ENCODE data around the gene TSPAN17.

The TSPAN17 gene

DNA sequence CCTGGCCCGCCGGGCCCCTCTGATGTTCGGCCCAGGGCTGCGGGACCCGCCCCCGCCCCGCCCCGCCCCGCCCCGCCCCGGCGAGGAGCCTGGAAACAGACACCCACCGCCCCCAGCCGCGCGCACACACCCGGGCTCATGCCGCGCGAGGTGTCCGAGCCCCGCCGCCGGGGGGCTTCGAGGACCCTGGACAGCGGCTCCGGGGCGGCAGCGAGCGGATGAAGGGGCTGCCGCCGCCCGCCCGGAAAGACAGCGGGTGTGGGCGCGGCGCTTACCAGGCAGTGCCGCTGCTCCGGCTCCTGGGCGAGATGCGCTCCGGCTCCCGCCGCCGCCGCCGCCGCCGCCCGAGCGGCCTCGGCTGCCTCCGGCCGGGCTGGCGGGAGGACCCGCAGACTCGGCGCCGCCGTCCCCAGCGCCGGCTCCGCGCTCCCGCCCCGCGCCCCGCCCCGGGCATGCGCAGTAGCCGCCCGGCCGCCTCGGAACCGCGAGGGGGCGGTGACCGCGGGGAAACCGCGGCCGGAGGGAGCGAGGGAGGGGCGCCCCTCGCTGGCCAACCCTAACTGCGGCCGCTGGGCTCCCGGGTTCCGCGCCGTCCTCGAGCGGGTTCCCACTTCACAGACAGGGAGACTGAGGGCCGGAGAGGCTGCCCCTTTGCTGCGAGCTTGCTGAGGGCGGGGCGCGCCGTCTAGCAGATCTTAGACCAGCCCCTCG is 37.4 kb upstream of the TSPAN17 start, which contains the start of gene GPRIN1:
TSS of gene GPRIN1 (minus strand) at position 433 of the 711 bp plus-strand sequence. CDS start 10,322 bp downstream, outside the sequence.
- peak within 1 kb of the TSS; percentile 49; the same call in 1 of the 2 replicates for H2AFZ ChIP-seq (ENCODE audit: low read depth)
- H3K36me3 ChIP-seq (ENCODE audit: insufficient read depth): no peaks in the 10 kb centered on the region
- H3K27me3 ChIP-seq (ENCODE audit: insufficient read depth, low read depth): no peaks in the 10 kb centered on the region; the same call in 1 of the 2 replicates
- no peak within 1 kb of the TSS for H3K27ac ChIP-seq
- TF ChIP-seq, protein P1, sequence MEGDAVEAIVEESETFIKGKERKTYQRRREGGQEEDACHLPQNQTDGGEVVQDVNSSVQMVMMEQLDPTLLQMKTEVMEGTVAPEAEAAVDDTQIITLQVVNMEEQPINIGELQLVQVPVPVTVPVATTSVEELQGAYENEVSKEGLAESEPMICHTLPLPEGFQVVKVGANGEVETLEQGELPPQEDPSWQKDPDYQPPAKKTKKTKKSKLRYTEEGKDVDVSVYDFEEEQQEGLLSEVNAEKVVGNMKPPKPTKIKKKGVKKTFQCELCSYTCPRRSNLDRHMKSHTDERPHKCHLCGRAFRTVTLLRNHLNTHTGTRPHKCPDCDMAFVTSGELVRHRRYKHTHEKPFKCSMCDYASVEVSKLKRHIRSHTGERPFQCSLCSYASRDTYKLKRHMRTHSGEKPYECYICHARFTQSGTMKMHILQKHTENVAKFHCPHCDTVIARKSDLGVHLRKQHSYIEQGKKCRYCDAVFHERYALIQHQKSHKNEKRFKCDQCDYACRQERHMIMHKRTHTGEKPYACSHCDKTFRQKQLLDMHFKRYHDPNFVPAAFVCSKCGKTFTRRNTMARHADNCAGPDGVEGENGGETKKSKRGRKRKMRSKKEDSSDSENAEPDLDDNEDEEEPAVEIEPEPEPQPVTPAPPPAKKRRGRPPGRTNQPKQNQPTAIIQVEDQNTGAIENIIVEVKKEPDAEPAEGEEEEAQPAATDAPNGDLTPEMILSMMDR (conservative IDR thresholded peaks at IDR 0.05; ENCODE audit: low read depth, low read length): no peak
- no peak within 1 kb of the TSS for H3K4me3 ChIP-seq (IDR thresholded peaks at IDR 0.05; ENCODE audit: insufficient read depth, low read depth, low read length)
- H3K9ac ChIP-seq: peak within 1 kb of the TSS; percentile 35; the same call in 1 of the 2 replicates
- peaks cover 9% of the 10 kb centered on the region; the same call in 1 of the 2 replicates for H3K79me2 ChIP-seq (ENCODE audit: insufficient read depth, low read depth)
- H3K4me1 ChIP-seq (ENCODE audit: low read depth, poor library complexity, severe bottlenecking): peaks cover 39% of the 10 kb centered on the region
- no peaks in the 10 kb centered on the region for H4K20me1 ChIP-seq (ENCODE audit: insufficient read depth)
- peak within 1 kb of the TSS; percentile 71 for H3K4me2 ChIP-seq

DNA sequence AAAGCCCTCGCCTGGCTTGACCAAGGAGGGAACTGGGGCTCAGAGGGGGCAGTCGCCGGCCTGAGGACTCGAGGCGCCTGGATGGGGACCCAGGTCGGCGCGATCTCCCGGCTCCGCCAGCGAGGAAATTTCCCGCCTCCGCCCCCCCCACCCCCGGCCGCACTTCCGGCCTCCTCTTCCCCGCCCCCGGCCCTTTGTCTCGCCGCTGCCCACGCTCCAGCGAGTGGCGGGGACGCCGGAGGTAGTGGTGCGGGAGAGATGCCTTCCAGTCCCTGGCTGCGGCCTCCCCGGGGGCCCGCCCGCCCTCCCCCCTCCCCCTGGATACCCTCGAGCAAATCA is 36.9 kb upstream of the TSPAN17 start:
- Histone ChIP-seq H3K4me3 (IDR thresholded peaks at IDR 0.05; ENCODE audit: insufficient read depth, low read depth, low read length) (no peak overlapping the region), H3K4me2 (0 out of 2 replicates have a peak overlapping the region, but pooled peaks have one; percentile 17)

DNA sequence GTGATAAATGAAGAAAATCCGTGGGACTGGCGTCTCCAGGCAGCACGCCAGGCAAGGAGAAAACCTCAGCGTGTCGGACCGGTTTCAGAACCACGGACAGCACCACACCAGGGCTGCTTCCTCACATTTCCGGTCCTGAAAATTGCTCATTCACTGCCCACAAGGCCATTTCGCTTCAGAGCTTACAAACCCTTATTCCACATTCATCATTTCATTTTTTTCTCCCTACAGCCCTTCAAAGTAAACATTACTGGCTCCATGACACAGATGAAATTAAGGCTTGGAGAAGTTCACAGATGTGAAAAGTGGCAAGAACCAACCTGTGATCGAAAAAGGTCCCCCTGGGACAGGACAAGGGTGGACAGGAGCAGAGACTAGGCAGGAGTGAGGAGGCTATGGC is 35.8 kb upstream of the TSPAN17 start:
- H3K79me2 ChIP-seq (ENCODE audit: insufficient read depth, low read depth): peaks cover 9% of the 10 kb centered on the region; the same call in 1 of the 2 replicates
- H3K27me3 ChIP-seq (ENCODE audit: insufficient read depth, low read depth): no peaks in the 10 kb centered on the region; the same call in 1 of the 2 replicates
- no peak overlapping the region for H3K4me2 ChIP-seq
- TF ChIP-seq, protein P1 (conservative IDR thresholded peaks at IDR 0.05; ENCODE audit: low read depth, low read length): no peak
- no peaks in the 10 kb centered on the region for H4K20me1 ChIP-seq (ENCODE audit: insufficient read depth)
- H2AFZ ChIP-seq (ENCODE audit: low read depth): no peak overlapping the region
- no peak overlapping the region for H3K9ac ChIP-seq
- H3K4me1 ChIP-seq (ENCODE audit: low read depth, poor library complexity, severe bottlenecking): peaks cover 33% of the 10 kb centered on the region
- H3K27ac ChIP-seq: no peak overlapping the region
- H3K36me3 ChIP-seq (ENCODE audit: insufficient read depth): no peaks in the 10 kb centered on the region
- H3K4me3 ChIP-seq (IDR thresholded peaks at IDR 0.05; ENCODE audit: insufficient read depth, low read depth, low read length): no peak overlapping the region

More for the DNA sequence above, 36.9 kb upstream of the TSPAN17 start:
- Histone ChIP-seq H4K20me1 (ENCODE audit: insufficient read depth) (no peaks in the 10 kb centered on the region), H3K4me1 (ENCODE audit: low read depth, poor library complexity, severe bottlenecking) (peaks cover 39% of the 10 kb centered on the region), H2AFZ (ENCODE audit: low read depth) (peak overlapping the region; percentile 49; the same call in 1 of the 2 replicates), H3K27ac (no peak overlapping the region), H3K9ac (0 out of 2 replicates have a peak overlapping the region, but pooled peaks have one; percentile 35), H3K36me3 (ENCODE audit: insufficient read depth) (no peaks in the 10 kb centered on the region), H3K27me3 (ENCODE audit: insufficient read depth, low read depth) (no peaks in the 10 kb centered on the region; the same call in 1 of the 2 replicates), H3K79me2 (ENCODE audit: insufficient read depth, low read depth) (peaks cover 9% of the 10 kb centered on the region; the same call in 1 of the 2 replicates)
- TF ChIP-seq, protein P1 (conservative IDR thresholded peaks at IDR 0.05; ENCODE audit: low read depth, low read length): no peak

DNA sequence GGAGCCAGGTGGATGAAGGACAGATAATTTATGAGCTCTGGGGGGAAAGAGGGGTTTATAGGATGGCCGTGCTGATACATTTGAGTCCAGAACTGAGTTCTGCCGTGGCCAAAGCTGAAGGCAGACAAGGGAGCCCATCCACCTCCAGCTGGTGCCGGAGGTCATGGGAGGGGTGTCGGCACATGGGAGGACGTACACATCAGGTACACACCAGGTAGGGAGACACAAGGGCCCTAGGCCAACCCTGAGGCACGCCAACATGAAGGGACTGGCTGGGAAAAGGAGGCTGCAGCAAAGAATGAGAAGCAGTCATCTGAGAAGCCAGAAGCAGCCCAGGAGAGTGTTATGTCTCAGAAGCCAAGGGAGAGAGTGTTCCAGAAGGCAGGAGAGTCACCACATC is 35.3 kb upstream of the TSPAN17 start:
- Histone ChIP-seq H4K20me1 (ENCODE audit: insufficient read depth) (no peaks in the 10 kb centered on the region), H2AFZ (ENCODE audit: low read depth) (no peak overlapping the region), H3K36me3 (ENCODE audit: insufficient read depth) (no peaks in the 10 kb centered on the region), H3K9ac (no peak overlapping the region), H3K4me2 (no peak overlapping the region), H3K4me3 (IDR thresholded peaks at IDR 0.05; ENCODE audit: insufficient read depth, low read depth, low read length) (no peak overlapping the region), H3K27ac (no peak overlapping the region), H3K27me3 (ENCODE audit: insufficient read depth, low read depth) (no peaks in the 10 kb centered on the region; the same call in 1 of the 2 replicates), H3K79me2 (ENCODE audit: insufficient read depth, low read depth) (peaks cover 8% of the 10 kb centered on the region; the same call in 1 of the 2 replicates), H3K4me1 (ENCODE audit: low read depth, poor library complexity, severe bottlenecking) (peaks cover 27% of the 10 kb centered on the region)
- TF ChIP-seq, protein P1 (conservative IDR thresholded peaks at IDR 0.05; ENCODE audit: low read depth, low read length): no peak

All from KMS-11 (cell line).